ENCODE results near the gene CAMK4.

The CAMK4 gene

DNA sequence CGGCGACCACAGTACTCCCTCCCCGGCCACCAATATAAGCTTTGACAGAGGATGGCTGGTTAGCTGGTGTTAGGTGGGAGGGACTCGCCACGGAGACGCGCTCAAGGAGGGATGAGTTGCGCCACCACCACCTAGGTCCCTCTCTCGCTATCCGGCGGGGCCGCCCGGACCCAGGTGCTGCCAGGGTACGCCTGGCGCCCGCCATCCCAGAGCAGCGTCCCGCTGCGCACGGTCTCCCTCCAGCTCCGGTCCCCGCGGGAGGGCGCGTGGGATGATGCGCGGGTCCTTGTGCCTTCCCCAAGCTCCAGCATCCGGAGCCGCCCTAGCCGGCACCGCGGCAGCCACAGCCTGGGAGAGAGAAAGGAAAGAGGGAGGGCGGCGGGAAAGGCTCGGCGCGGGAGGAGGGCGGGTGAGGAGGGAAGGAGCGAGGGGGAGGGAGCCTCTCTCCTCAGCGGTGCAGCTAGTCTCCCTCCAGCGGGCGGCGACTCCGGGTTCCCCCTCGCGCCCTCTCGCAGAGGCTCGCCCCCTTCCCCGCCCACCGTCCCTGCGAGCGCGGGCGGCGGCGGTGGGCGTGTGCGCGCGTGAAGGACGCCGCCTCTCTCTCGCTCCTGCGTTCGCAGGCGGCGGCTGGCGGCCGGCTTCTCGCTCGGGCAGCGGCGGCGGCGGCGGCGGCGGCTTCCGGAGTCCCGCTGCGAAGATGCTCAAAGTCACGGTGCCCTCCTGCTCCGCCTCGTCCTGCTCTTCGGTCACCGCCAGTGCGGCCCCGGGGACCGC is at the start of gene CAMK4:
CAMK4 (plus strand) TSS at position 598 of the 774 bp plus-strand sequence; CDS start at position 698, 100 bp downstream.
- DNase-seq (ENCODE audit: low read depth in 2 of 2): peak; percentile 57 to 65

DNA sequence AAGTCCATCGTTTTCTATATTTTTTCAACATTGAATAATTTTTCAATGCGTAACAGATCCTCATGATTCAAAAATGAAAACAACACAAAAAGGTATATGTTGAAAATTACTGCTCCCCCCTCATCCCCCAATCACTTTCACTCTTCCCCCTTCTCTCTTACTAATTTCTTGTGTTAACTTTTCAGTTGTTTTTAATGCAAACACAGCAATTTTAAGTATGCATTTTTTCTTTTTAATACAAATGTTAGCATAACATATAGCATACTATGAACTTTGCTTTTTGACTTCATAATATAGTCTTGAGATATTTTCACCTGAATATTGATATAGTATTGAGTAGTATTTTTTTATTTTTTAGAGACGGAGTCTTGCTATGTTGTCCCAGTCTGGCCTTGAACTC is 41.1 kb upstream of the CAMK4 start:
- no peak for DNase-seq (ENCODE audit: low read depth in 2 of 2)

DNA sequence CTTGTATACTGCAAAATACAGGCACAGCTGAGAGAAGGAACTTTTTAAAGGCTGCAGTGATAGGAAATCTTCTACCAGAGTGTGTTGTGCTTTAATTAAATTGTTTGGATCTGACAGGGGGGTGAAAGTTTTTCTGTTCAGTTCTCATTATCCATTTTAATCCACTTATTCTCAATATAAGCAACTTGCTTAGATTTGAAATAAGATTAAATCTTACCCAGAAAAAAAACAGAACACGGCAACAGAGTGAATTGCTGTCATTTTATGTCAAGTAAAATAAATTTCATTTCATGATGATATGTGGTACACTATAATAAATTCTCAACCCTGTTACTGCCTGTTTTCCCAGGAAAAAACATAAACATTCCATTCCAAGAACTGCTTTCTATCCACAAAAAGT is 37.1 kb upstream of the CAMK4 start:
- no peak for DNase-seq (ENCODE audit: low read depth in 2 of 2)

DNA sequence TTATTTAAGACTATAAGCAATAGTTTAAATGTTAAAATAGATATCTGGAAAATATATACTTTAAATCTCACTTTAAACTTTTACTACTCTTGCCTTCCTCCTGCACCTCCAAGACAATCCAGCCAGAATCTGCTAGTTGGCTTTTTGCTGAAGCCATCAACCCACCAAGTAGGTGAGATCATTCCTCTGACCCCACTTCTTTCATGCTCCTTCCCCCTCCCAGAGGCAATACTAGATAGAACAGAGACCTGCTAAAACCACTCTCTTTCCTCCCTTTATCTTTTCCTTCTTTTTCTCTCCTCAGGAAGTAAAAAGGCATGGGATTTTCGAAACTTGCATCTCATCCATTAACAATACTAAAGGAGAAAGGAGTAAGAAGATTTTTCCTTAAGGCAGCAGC is 30.1 kb upstream of the CAMK4 start:
- no peak for DNase-seq (ENCODE audit: low read depth in 2 of 2)

DNA sequence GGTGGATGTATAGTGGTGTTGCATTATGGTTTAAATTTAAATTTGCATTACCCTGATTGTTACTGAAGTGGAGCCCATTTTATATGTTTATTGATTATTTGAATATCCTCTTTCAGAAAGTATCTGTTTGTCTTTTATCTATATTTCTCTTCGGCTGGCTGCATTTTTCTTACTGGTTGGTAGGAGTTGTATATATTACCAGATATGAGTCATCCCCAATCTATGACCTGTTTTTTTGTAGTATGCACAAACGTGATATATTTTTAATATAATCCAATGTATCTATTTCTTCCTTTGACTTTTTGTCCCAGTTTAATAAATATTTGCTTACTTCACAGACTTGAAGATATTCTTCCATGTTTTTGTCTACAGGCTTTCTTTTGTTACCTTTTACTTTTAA is 29.3 kb upstream of the CAMK4 start:
- DNase-seq (ENCODE audit: low read depth in 2 of 2): no peak

DNA sequence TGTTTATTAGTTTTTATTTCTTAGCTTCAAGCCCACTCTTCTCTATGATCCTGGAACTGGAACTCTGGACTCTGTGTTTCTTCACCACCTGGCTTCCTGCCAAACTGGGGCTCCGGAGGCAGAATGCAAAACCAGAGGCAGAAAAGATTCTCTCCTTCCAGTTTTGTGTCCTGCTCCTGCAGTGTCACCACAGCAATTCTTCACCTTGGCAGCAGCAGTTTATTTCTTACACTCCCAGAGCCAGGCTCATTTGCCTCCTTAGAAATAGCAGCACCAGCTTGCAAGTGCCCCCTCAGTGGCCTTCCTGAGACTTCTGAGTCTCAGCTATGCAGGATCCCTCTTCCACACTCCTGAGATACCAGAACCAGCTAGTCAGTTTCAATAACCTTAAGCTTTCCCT is 26.7 kb upstream of the CAMK4 start:
- no peak for DNase-seq (ENCODE audit: low read depth in 2 of 2)

DNA sequence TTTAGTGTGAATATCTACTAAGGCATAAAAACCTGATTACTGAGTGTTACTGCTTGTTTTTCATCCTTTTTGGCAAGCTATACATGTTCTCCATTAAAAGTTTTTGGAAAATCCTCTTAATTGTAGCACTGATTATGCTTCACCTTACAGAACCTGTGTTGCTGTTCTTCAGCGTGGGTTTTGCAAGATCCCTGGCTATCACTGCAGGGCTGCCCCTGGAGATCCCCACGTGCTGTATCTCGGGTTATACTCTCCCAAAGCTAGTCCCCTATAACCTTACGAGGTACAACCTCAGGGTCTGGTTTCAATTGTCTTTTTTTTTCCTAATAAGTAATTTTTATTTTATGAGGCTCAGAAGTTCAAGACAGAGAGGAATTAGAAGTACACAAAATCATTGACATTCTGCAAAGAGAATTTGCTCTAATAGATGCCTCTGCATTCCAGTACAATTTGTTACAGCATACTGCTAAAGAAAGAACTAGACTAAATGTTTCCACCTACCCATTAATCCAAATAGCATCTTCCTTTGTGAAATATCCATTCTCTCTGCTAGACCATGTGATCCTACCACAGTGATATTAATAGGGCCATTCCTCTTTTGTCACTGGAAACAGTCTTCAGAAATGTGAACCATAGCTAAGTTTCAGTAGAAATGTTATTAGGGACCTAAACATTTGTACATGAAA is 25.8 kb upstream of the CAMK4 start:
- DNase-seq (ENCODE audit: low read depth in 2 of 2): no peak

DNA sequence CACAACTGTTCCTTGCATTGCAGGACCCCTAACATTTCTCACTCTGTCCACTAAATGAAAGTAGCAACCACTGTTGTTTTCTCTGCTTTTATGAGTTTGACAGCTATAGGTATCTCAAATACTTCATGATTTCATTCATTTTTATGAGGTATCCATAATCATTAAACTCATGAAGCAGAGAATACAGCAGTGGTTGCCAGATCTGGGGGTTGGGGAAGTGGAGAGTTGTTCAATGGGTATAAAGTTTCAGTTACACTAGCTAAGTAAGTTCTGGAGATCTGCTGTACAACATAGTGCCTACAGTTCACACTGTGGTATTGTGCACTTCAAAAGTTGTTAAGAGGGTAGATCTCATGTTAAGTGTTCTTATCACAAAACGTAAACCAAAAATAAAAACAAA is 23.4 kb upstream of the CAMK4 start:
- no peak for DNase-seq (ENCODE audit: low read depth in 2 of 2)

DNA sequence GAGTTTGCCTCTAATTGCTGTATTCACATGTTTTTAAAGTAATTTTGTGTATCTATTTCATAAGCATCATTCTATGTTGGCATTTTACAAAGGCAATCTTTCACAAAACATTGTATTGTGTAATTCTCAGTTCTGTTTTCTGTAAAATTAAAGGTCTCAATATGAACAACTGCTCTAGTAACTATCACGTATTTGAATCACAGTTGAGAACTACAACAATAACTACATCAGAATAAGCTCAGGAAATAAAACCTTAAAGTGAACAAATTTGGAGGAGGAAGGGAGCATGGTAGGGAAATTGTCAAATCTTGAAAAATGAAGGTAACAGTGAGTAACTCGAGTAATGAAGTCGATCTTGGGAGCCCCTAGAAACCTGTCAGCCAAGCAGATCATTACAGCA is 22.5 kb upstream of the CAMK4 start:
- DNase-seq (ENCODE audit: low read depth in 2 of 2): no peak

DNA sequence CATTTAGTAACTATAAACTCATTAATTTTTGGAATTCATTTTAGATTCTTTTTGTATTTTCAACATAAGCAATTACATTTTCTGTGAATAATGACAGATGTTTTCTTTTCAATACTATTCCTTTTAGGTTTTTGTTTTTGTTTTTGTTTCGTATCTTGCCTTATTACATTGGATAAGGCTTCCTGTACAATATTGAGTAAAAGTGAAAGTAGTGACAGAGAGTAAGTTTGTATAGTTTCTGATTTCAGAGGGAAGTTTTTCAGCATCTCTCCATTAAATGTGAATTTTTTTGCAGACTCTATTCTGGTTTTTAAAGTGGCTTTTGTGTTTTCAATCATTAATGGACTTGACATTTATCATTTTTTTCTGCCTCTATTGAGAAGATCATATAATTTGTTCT is 12.8 kb upstream of the CAMK4 start:
- DNase-seq (ENCODE audit: low read depth in 2 of 2): no peak

DNA sequence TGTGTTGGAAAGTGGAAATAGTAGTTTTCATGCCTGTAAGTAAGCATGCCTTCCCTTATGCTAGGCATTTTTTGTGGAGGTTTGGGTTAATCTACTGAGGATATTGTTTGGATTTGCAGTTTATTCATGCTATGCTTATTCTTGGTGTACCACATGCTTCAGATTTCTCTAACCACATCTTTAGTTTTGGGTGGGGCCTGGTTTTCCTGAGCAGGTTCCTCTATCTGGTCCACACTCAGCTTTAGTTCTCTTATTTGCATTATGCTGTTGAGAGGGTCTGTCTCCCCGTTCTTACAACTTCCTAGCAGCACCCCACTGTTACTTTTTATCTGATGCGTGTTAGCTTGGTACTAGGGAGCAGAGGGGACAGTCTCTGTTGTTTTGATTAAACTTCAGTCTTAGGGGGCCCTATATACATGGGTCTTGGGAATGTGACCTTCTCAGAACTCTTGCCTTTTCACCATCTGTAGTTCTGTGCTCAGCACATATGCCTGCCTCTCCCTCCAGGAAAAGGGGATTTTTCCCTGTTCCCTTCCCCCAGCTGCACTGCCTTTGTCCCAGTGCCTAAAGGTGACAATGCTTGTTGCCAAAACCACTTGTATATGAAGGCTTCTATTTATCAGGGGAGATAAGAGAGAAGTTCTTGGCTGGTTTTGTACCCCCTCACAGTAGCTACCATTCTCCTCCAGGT is 10.0 kb upstream of the CAMK4 start:
- DNase-seq (ENCODE audit: low read depth in 2 of 2): no peak

DNA sequence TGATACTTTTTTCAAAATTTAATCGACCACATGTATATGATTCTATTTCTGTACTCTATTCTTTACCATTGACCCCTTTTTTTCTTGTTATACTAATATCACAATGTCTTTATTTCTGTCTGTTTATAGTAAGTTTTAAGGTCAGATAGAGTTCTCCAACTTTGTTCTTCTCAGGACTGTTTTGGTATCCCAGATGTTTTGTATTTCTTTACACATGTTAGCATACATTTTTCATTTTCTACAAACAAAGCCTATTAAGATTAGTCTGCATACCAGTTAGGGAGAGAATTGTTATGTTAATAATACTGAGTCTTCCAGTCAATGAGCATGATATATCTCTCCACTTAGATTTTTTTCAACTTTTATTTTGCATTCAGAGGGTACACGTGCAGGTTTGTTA is 8.2 kb upstream of the CAMK4 start:
- no peak for DNase-seq (ENCODE audit: low read depth in 2 of 2)

DNA sequence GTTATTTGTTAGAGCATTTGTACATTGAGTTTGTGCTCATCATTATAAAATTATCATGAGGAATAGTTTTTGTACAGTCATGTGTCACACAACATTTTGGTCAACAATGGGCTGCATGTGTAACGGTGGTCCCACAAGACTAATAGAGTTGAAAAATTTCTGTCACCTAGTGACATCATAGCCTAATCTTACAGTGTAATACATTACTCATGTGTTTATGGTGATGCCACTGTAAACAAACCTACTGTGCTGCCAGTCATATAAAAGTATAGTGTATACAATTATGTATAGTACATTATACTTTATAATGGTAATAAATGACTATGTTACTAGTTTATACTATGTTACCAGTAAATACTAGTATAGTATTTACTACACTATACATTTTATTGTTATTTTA is 3.0 kb upstream of the CAMK4 start:
- no peak for DNase-seq (ENCODE audit: low read depth in 2 of 2)

DNA sequence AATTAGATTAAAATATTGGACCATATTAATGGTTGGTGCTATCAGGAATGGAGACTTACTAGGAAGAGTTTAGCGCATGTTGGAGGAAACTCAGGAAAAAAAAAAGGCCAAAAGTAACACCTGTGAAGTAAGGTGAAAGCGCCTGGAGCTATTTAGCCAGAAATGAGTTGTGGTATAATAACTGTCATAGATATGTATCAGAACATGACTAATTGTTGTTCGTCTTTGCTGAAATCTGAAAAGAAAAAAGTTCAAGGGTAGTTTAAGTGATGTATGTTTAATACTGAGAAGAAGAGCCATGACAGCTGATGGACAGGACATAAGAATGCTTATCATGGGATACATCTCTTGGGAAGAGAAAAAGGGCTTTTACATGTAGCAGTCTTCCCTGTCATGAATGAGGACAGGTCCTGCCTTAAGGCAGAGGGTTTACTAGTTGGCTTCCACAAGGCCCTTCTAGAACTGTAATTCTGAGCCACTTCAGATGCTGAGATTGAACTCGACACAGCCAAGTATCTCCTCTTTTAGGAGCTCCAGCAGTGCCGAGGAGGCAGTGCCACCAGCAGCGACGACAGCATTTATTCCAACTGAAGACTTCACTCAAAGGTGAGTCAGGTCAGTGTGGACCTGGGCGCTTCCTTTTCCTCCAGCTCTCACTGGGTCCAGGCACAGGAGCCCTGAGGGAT is 940 bp upstream of the CAMK4 start:
- peak in 1 of 2 donors; percentile 12 for DNase-seq (ENCODE audit: low read depth in 2 of 2)

DNA sequence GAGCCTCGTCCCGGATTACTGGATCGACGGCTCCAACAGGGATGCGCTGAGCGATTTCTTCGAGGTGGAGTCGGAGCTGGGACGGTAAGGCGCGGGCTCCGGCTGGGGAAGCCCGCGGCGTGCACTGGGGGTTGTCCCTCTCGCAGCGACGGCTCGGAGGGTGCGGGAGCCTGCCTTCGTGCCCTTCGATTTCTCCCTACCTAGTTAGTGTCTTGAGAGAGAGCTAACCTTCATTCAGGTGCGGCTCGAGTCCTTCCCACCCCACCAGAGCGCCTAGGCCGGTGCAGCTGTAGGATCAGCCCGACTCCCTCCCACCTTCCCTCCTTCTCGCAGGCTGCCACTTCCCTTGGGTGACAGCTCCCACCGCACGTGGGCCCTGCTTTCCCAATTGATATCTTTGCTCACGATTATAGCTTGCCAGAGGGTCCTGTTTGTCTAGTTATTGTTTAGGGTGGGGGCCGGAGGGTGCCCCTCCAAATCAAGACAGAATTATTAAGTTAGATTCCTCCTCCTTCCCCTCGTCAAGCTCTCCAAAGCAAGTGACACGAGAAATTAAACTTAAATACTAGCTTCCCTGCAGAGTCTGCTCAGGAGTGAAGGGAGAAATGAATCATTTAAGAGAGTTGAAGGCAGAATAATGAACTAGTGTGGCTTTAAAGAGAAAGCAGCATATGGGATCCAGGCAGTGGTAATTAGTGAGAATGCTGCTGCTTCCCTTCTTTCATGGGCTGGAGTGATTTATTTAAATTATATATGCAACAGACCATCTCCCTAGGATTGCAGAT is 569 bp downstream of the CAMK4 start:
- peak in 1 of 2 donors; percentile 34 for DNase-seq (ENCODE audit: low read depth in 2 of 2)

DNA sequence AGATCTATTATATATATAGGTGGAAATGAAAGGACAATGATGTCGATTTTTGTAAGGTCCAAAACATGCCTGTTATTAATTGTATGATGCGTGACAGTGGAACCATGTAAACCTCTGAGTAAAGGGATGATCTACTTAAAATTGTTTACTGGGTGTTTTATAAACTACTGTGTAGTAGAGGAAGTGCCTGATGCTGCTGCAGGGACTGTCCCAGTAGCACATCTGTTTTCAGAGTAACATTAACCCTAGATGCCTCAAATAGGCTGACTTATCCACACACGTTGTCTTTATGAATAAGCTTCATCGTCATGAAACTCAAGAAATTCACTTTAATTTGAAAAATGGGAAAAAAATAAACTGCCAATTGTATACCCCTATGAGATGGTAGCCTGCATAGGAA is 1.7 kb downstream of the CAMK4 start:
- no peak for DNase-seq (ENCODE audit: low read depth in 2 of 2)

DNA sequence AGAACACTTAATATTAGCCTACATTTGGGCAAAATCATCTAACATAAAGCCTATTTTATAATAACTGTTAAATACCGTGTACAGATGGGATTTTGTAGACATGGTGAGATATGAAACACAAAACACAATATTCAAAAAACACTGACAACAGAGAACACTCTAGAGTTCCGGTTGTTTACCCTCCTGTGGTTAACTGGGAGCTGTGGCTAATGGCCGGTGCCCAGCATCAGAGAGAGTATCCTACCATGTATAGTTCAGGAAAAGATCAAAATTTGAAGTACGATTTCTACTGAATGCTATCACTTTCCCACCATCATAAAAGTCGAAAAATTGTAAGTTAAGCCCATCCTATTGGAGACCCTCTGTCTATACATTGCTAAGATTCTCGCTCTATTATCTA is 2.4 kb downstream of the CAMK4 start:
- DNase-seq (ENCODE audit: low read depth in 2 of 2): no peak

DNA sequence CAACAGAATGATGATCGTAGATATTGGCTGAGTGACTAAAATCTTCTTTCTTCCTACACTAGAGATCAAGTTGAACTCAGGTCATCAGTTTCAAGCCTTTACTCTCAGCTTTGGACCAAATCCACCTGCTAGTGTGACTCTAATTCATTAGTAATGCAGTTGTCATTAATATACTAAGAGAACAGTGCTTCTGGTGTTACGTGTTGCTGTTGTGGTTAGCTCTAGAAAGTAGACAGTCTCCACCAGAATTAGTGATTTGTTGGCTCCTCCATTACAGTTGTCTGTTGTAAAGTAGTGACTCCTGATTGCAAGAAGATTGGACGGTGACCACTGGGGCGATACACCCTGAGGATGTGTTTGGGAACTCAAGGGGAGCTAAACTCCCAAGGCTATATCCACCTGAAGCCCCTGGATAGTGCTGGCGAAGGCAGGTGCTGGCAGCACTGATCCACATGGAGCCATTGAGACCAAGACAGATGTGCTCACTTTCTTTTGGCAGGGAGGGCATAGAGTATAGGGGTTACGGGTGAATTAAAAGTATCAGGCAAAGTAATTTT is 3.1 kb downstream of the CAMK4 start:
- no peak for DNase-seq (ENCODE audit: low read depth in 2 of 2)

DNA sequence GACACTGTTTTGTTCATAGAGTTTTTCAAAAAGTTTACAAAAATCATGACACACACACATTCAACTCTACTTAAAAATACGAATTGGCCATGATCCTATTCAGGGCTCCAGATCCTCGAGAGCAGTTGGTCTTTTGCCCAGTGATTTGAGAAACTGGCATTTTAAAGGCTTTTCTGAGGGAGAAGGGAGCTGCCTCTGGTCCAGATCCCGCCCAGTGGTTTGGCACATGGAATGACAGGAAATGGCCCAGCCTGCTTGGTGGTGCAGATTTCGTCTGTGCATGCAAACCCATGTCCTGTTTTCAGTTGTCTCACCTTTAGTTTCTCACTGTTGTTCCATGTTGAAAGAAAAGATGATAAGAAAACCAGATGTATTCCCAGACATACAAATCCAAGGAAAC is 3.6 kb downstream of the CAMK4 start:
- no peak for DNase-seq (ENCODE audit: low read depth in 2 of 2)

DNA sequence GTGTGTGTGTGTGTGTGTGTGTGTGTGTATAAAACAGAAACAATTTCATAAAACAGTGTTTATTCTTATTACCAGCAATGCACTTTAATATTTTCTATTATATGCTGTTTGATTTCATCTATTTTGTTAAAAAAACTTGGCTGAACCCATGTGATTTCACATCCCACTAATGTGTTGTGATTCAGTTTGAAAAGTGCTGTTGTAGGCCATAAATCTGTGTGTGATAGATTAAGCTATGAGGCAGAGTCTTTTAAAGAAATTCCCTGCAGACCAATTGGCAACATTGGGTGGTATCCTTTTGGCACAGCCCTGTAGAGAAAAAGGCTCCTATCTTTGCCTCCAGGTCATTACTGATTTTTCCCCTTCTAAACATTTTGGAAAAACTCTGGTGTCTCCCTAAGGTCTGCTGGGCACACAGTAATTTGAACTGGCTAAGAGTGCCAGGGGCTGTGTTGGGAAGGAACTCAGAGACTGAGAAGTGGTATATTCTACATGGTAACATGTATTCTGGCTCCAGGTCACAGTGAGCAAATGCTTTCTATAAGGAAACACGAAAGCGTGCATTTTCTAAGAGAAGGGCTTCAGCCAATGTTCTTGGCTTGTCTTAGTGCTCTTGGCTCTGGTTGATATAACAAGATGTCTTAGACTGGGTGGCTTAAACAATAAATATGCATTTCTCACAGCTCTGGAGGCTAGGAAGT is 4.5 kb downstream of the CAMK4 start:
- no peak for DNase-seq (ENCODE audit: low read depth in 2 of 2)
